OCI-LY1 (cell line): ENCODE results near the gene C14orf39.

Source experiments
- CTCF ChIP-seq: fragments of 200-600 bp; sonication (generic), shearing (Covaris generic); IDR thresholded peaks from 2 replicates; pipeline ENCODE4 v1.5.1; 2017; ENCODE audit warnings: mild to moderate bottlenecking, antibody characterized with exemption, low read length, moderate library complexity, mixed read lengths
- EZH2 ChIP-seq: fragments of 200-600 bp; sonication (generic), shearing (Covaris generic); IDR thresholded peaks from 2 replicates; pipeline ENCODE4 v1.8.0; 2017; ENCODE audit warnings: borderline replicate concordance, mixed run types, mild to moderate bottlenecking, antibody characterized with exemption, low read length, moderate library complexity, mixed read lengths

GRCh38 chr14:60487211-60487610, 1.3 kb upstream of the C14orf39 start:
- TF ChIP-seq CTCF (no peak), EZH2 (no peak)
